SU-DHL-6 (cell line): ENCODE data around the gene MLXIPL.
"Not testable (repeated sequence)": the region's sequence is repeated elsewhere in the genome, so short reads cannot be mapped to it uniquely, and the experiment has no call there.

Experiments
- H2AFZ ChIP-seq: fragments of 200-600 bp; sonication (generic); 2 replicates; pipeline ENCODE4 v1.6.1; 2014; ENCODE audit warnings: low read depth, mild to moderate bottlenecking, moderate library complexity, mixed read lengths, antibody characterized with exemption, low read length; ENCODE audit not compliant: severe bottlenecking
- H3F3A ChIP-seq: fragments of 200-600 bp; shearing (Covaris generic); 2 replicates; pipeline ENCODE4 v1.6.0; 2016; ENCODE audit warnings: antibody characterized with exemption, mild to moderate bottlenecking; ENCODE audit not compliant: insufficient read depth
- H3K27ac ChIP-seq: fragments of 200-600 bp; sonication (generic); 2 replicates; pipeline ENCODE4 v1.5.1; 2016; ENCODE audit warnings: low read depth, mild to moderate bottlenecking, low read length, moderate library complexity, mixed read lengths
- H3K27me3 ChIP-seq: fragments of 200-600 bp; sonication (generic), shearing (Covaris generic); 2 replicates; pipeline ENCODE4 v1.6.0; 2014; ENCODE audit warnings: mild to moderate bottlenecking, low read length
- H3K36me3 ChIP-seq: fragments of 200-600 bp; sonication (generic); 2 replicates; pipeline ENCODE4 v1.6.1; 2014; ENCODE audit warnings: mild to moderate bottlenecking, low read length, mixed read lengths
- H3K4me2 ChIP-seq: fragments of 300-600, 200-600 bp; shearing (Covaris generic), sonication (generic); 2 replicates; pipeline ENCODE4 v1.6.0; 2014; ENCODE audit warnings: low read length, low read depth, mild to moderate bottlenecking; ENCODE audit not compliant: poor library complexity, severe bottlenecking
- H3K4me3 ChIP-seq: fragments of 200-600 bp; sonication (generic); 2 replicates; pipeline ENCODE4 v1.5.1; 2014; ENCODE audit warnings: antibody characterized with exemption, low read length, mild to moderate bottlenecking, mixed read lengths; ENCODE audit not compliant: insufficient read depth, poor library complexity, severe bottlenecking
- H3K79me2 ChIP-seq: fragments of 200-600 bp; sonication (generic); 2 replicates; pipeline ENCODE4 v1.6.1; 2014; ENCODE audit warnings: mild to moderate bottlenecking, low read length, moderate library complexity; ENCODE audit not compliant: insufficient read depth
- H3K9ac ChIP-seq: fragments of 200-600 bp; sonication (generic); 2 replicates; pipeline ENCODE4 v1.7.0; 2014; ENCODE audit warnings: mild to moderate bottlenecking, low read length
- H3K9me2 ChIP-seq: fragments of 200-600 bp; sonication (generic); replicated peaks from 2 replicates; pipeline ENCODE4 v1.6.1; 2014; ENCODE audit warnings: low read length; ENCODE audit not compliant: insufficient read depth
- H3K9me3 ChIP-seq: fragments of 200-600 bp; sonication (generic); 2 replicates; pipeline ENCODE4 v1.6.1; 2014; ENCODE audit warnings: low read length, mixed read lengths; ENCODE audit not compliant: insufficient read depth
- H4K20me1 ChIP-seq: fragments of 200-600 bp; sonication (generic); 2 replicates; pipeline ENCODE4 v1.6.1; 2014; ENCODE audit warnings: low read depth, mild to moderate bottlenecking, antibody characterized with exemption, low read length, moderate library complexity, mixed read lengths
- CTCF ChIP-seq: fragments of 200-600 bp; sonication (generic); IDR thresholded peaks from one replicate; pipeline ENCODE4 v1.5.1; 2017; ENCODE audit warnings: antibody characterized with exemption, mild to moderate bottlenecking, low read length, moderate library complexity; ENCODE audit not compliant: insufficient read depth, poor library complexity, severe bottlenecking
- EZH2phosphoT487 ChIP-seq: fragments of 200-600 bp; sonication (generic), shearing (Covaris generic); conservative IDR thresholded peaks from 2 replicates; pipeline ENCODE4 v1.6.1; 2018; ENCODE audit warnings: mild to moderate bottlenecking, antibody characterized with exemption, low read length, moderate library complexity, mixed read lengths

Gene MLXIPL

GRCh38 chr7:73622909-73623797, 1.2 kb downstream of the MLXIPL start:
- Histone ChIP-seq H3K36me3 (no peaks in the 10 kb centered on the region), H2AFZ (no peak overlapping the region), H3K9me3 (no peaks in the 10 kb centered on the region), H4K20me1 (no peaks in the 10 kb centered on the region), H3F3A (no peaks in the 10 kb centered on the region), H3K9ac (no peak overlapping the region), H3K4me2 (no peak overlapping the region), H3K9me2 (no peaks in the 10 kb centered on the region), H3K4me3 (no peak overlapping the region), H3K79me2 (no peaks in the 10 kb centered on the region), H3K27me3 (no peaks in the 10 kb centered on the region), H3K27ac (no peak overlapping the region)
- TF ChIP-seq CTCF (no peak), EZH2phosphoT487 (no peak)

GRCh38 chr7:73622527-73622908, 1.8 kb downstream of the MLXIPL start:
- Histone ChIP-seq H3K79me2 (no peaks in the 10 kb centered on the region), H3K27me3 (no peaks in the 10 kb centered on the region), H2AFZ (no peak overlapping the region), H3K4me2 (no peak overlapping the region), H3K36me3 (no peaks in the 10 kb centered on the region), H3K9ac (no peak overlapping the region), H3K9me3 (no peaks in the 10 kb centered on the region), H4K20me1 (no peaks in the 10 kb centered on the region), H3K27ac (no peak overlapping the region), H3K4me3 (no peak overlapping the region), H3K9me2 (no peaks in the 10 kb centered on the region), H3F3A (no peaks in the 10 kb centered on the region)
- no peak for TF ChIP-seq CTCF
- no peak for TF ChIP-seq EZH2phosphoT487

GRCh38 chr7:73621168-73622063, 2.9 kb downstream of the MLXIPL start:
- Histone ChIP-seq H3F3A (no peaks in the 10 kb centered on the region), H4K20me1 (no peaks in the 10 kb centered on the region), H3K9me3 (no peaks in the 10 kb centered on the region), H3K4me3 (no peak overlapping the region), H3K36me3 (no peaks in the 10 kb centered on the region), H3K4me2 (no peak overlapping the region), H3K9ac (no peak overlapping the region), H3K27me3 (no peaks in the 10 kb centered on the region), H3K9me2 (no peaks in the 10 kb centered on the region), H3K79me2 (no peaks in the 10 kb centered on the region), H3K27ac (no peak overlapping the region), H2AFZ (no peak overlapping the region)
- TF ChIP-seq CTCF (no peak), EZH2phosphoT487 (no peak)

GRCh38 chr7:73619394-73619793, 4.9 kb downstream of the MLXIPL start:
- H4K20me1 ChIP-seq, H2AFZ ChIP-seq, H3K79me2 ChIP-seq, H3K9ac ChIP-seq, H3K4me2 ChIP-seq, H3K27me3 ChIP-seq, H3K27ac ChIP-seq, H3K4me3 ChIP-seq, H3K36me3 ChIP-seq, H3K9me3 ChIP-seq, H3K9me2 ChIP-seq, H3F3A ChIP-seq: not testable (repeated sequence)
